ENCODE results near the gene SPINK4. TPM values are rescaled to one million over a fixed set of nuclear protein-coding genes. Genes with fewer than 3 reads are reported as not detected.

The SPINK4 gene
- polyA plus RNA-seq, 3 donors, result not detected

DNA sequence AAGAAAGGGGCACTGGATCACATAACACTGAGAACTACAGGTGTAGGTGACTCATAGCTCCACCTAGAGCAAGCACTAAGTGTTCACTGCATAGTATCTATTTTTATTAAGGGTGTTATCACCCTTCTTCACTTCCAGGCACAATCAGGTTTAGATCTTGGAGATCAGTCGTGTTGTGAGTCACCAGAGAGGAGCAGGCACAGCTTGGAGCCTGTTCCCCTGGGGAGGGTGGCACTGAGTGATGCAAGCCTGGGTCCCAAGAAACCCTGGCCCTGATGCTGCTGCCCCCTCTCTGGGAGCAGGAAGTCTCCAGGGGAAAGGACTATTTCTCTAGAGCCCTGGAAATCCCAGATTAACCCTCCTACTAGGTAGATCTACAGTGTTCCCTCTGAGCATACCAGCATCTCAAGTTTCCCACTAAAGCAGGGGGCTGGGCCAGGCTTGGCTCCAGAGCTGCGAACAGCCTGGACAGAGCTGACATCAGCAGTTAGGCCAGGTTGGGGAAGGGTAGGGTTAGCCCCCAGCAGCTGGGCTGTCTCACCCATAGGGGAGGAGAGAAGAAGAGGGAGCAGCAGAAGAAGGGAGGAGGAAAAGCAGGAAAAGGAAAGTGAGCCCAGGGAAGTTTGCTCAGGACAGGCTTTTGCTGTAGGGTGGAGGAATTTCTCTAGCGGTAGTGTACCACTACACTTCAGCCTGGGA, 28.1 kb upstream of the SPINK4 start:
- Histone ChIP-seq H3K4me3 (replicated peaks in 1 of 3; ENCODE audit: low read depth in 2 of 3, low read length in 3 of 3) (no peak overlapping the region), H4K20me1 (ENCODE audit: insufficient read depth, low read length) (no peaks in the 10 kb centered on the region), H3K4me1 (ENCODE audit: control insufficient read depth in 1 of 2, insufficient read depth in 2 of 2, low read length in 2 of 2) (no peaks in the 10 kb centered on the region), H3K79me2 (ENCODE audit: insufficient read depth, low read length) (no peaks in the 10 kb centered on the region), H3K27ac (ENCODE audit: low read depth in 1 of 2, low read length in 2 of 2) (no peak overlapping the region), H2AFZ (ENCODE audit: insufficient read depth, low read depth, low read length, poor library complexity, severe bottlenecking) (no peak overlapping the region), H3K9me3 (replicated peaks in 1 of 2; ENCODE audit: control insufficient read depth in 1 of 2, insufficient read depth in 1 of 2, low read length in 2 of 2) (no peaks in the 10 kb centered on the region), H3K36me3 (replicated peaks in 1 of 2; ENCODE audit: control insufficient read depth in 1 of 2, insufficient read depth in 2 of 2, low read length in 2 of 2) (no peaks in the 10 kb centered on the region), H3K27me3 (ENCODE audit: control insufficient read depth in 2 of 2, insufficient read depth in 2 of 2, low read length in 2 of 2) (no peaks in the 10 kb centered on the region), H3K4me2 (replicated peaks; ENCODE audit: extremely low read depth, low read length, poor library complexity, severe bottlenecking) (no peak overlapping the region), H3K9ac (ENCODE audit: insufficient read depth, low read length, poor library complexity, severe bottlenecking) (no peak overlapping the region)
- TF ChIP-seq, protein P1, sequence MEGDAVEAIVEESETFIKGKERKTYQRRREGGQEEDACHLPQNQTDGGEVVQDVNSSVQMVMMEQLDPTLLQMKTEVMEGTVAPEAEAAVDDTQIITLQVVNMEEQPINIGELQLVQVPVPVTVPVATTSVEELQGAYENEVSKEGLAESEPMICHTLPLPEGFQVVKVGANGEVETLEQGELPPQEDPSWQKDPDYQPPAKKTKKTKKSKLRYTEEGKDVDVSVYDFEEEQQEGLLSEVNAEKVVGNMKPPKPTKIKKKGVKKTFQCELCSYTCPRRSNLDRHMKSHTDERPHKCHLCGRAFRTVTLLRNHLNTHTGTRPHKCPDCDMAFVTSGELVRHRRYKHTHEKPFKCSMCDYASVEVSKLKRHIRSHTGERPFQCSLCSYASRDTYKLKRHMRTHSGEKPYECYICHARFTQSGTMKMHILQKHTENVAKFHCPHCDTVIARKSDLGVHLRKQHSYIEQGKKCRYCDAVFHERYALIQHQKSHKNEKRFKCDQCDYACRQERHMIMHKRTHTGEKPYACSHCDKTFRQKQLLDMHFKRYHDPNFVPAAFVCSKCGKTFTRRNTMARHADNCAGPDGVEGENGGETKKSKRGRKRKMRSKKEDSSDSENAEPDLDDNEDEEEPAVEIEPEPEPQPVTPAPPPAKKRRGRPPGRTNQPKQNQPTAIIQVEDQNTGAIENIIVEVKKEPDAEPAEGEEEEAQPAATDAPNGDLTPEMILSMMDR (IDR thresholded peaks at IDR 0.05), result no peak
- DNase-seq, result no peak
- Mint-ChIP-seq H3K4me3 (no peak overlapping the region), H3K27ac (no peak overlapping the region), H3K9me3 (peaks cover 0 to 3% (median 0%) of the 10 kb centered on the region in 7 donors), H3K27me3 (ENCODE audit: low read depth in 3 of 3) (peaks cover 0 to 3% (median 2%) of the 10 kb centered on the region in 3 donors), H3K4me1 (no peaks in the 10 kb centered on the region), H3K36me3 (no peaks in the 10 kb centered on the region)
- WGBS (ENCODE audit: insufficient coverage), result 100% methylated on average over 1 of the region's 3 CpGs
- intact Hi-C loops (cut with micrococcal nuclease), result no loop called here

DNA sequence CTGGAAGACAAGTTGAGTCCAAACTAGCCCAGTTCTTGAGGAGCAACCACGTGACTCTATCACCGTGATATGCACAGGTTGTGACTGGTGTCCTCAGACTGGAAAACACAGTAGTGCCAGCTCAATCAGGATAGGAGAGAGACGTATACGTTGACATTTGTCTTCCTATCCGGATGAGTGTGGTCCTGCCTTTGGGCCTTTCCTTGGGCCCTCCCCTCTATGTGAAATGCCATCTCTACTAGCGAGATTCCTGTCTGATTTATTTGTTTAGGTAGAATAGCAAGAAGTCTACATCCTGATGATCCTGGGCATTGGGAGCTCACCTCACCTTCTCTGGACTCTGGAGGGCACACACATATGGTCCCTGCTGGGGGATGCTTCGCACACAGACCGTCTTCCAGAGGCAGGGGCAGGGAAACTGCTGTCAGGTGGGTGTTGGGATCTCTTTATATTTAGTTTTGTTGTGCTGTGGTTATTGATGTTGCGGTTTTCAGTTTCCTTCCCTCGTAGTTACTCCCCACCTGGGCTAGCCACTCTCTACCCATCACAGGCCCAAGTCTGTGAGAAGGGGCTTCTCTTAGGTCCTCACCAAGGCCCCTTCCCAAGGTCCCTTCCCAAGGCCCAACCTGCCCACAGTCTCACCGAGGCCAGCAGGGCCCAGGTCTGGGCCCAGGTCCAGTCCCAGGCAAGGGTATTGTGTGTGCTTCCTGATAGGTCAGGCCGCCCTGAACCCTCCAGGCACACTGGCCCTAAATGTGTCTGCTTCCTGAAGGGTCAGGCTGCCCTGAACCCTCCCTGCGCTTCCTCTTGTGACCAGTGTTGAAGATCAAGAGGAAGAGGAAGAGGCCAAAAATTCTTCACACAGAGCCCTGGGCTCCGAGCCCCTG, 19.0 kb upstream of the SPINK4 start:
- no peaks in the 10 kb centered on the region for H4K20me1 ChIP-seq (ENCODE audit: insufficient read depth, low read length)
- peak overlapping the region; percentile 56 for H3K4me2 ChIP-seq (replicated peaks; ENCODE audit: extremely low read depth, low read length, poor library complexity, severe bottlenecking)
- peak overlapping the region in 1 of 3 experiments; percentile 54 for H3K4me3 ChIP-seq (replicated peaks in 1 of 3; ENCODE audit: low read depth in 2 of 3, low read length in 3 of 3)
- H3K9me3 ChIP-seq (replicated peaks in 1 of 2; ENCODE audit: control insufficient read depth in 1 of 2, insufficient read depth in 1 of 2, low read length in 2 of 2), result no peaks in the 10 kb centered on the region
- intact Hi-C loops (cut with micrococcal nuclease), result loop anchor here in 1 of 2 donors (5.0 to 10.0 kb wide), 2 partner anchors 46 to 139 kb away; no protein-coding TSS in a partner anchor
- TF ChIP-seq, protein P1 (IDR thresholded peaks at IDR 0.05), result no peak
- Mint-ChIP-seq H3K36me3 (no peaks in the 10 kb centered on the region), H3K4me1 (peaks cover 22% of the 10 kb centered on the region), H3K9me3 (peaks cover 0 to 2% (median 0%) of the 10 kb centered on the region in 7 donors), H3K4me3 (peak overlapping the region; percentile 39 to 70), H3K27ac (peak overlapping the region; percentile 58 to 85 (median 81)), H3K27me3 (ENCODE audit: low read depth in 3 of 3) (peaks cover 0 to 3% (median 1%) of the 10 kb centered on the region in 3 donors)
- 76% methylated on average over 5 of the region's 14 CpGs for WGBS (ENCODE audit: insufficient coverage)
- H3K9ac ChIP-seq (ENCODE audit: insufficient read depth, low read length, poor library complexity, severe bottlenecking), result peak overlapping the region; percentile 27
- no peaks in the 10 kb centered on the region for H3K27me3 ChIP-seq (ENCODE audit: control insufficient read depth in 2 of 2, insufficient read depth in 2 of 2, low read length in 2 of 2)
- no peaks in the 10 kb centered on the region for H3K36me3 ChIP-seq (replicated peaks in 1 of 2; ENCODE audit: control insufficient read depth in 1 of 2, insufficient read depth in 2 of 2, low read length in 2 of 2)
- H3K79me2 ChIP-seq (ENCODE audit: insufficient read depth, low read length), result no peaks in the 10 kb centered on the region
- H3K27ac ChIP-seq (ENCODE audit: low read depth in 1 of 2, low read length in 2 of 2), result peak overlapping the region; percentile 52 to 83
- DNase-seq, result peak; percentile 37 to 62 (median 49)
- H3K4me1 ChIP-seq (ENCODE audit: control insufficient read depth in 1 of 2, insufficient read depth in 2 of 2, low read length in 2 of 2), result peaks cover 20% of the 10 kb centered on the region in 2 donors
- H2AFZ ChIP-seq (ENCODE audit: insufficient read depth, low read depth, low read length, poor library complexity, severe bottlenecking), result peak overlapping the region; percentile 82
